Muscle layer of colon (tissue), 2 donors: ENCODE results near the gene DHRS13.

Experiments
- H3K27ac ChIP-seq: one replicate; pipeline ENCODE4 v1.7.0; 2013; ENCODE audit warnings: low read depth, mild to moderate bottlenecking, low read length, moderate library complexity
- H3K27me3 ChIP-seq, 2 donors: one replicate each; pipeline ENCODE4 v1.7.0; 2013; ENCODE audit warnings: low read length in 2 of 2, mild to moderate bottlenecking in 2 of 2; ENCODE audit not compliant: insufficient read depth in 2 of 2, control insufficient read depth in 1 of 2
- H3K36me3 ChIP-seq: one replicate; pipeline ENCODE4 v1.7.0; 2013; ENCODE audit warnings: mild to moderate bottlenecking, low read length; ENCODE audit not compliant: insufficient read depth
- H3K4me1 ChIP-seq: one replicate; pipeline ENCODE4 v1.7.0; 2013; ENCODE audit warnings: mild to moderate bottlenecking, low read length; ENCODE audit not compliant: insufficient read depth
- H3K4me3 ChIP-seq, 2 donors: one replicate each; pipeline ENCODE4 v1.7.0; 2013; ENCODE audit warnings: low read length in 2 of 2, low read depth in 1 of 2, mild to moderate bottlenecking in 1 of 2, moderate library complexity in 1 of 2
- H3K9ac ChIP-seq: one replicate; pipeline ENCODE4 v1.7.0; 2013; ENCODE audit warnings: low read length
- H3K9me3 ChIP-seq: one replicate; pipeline ENCODE4 v1.7.0; 2013; ENCODE audit warnings: mild to moderate bottlenecking, low read length
- donor health status: abdominal sarcoma.
- donor health status: Adenocarcinoma of cecum.

Gene DHRS13

DNA sequence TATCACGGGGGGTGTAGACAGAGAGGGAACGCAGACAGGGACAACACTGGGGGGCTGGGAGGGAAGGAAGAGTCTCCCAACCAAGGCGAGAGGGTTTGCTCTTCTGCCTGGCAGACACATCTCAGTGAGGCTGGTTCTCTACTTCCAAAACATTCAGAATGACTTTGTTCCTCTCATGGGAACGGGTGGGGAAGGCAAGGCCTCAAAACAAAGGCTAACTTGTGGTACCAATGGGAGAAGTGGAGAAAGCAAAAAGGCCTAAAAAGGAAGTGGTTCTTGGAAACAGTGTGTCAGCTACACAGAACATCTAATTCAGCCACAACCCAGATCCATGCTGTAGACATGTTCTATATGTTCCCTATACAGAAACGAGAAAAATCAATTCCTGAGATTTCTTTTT is 12.9 kb downstream of the DHRS13 start:
- H3K27ac ChIP-seq: no peak overlapping the region
- H3K9ac ChIP-seq: no peak overlapping the region
- H3K4me1 ChIP-seq: no peaks in the 10 kb centered on the region
- no peaks in the 10 kb centered on the region for H3K9me3 ChIP-seq
- no peaks in the 10 kb centered on the region for H3K27me3 ChIP-seq
- H3K4me3 ChIP-seq: no peak overlapping the region
- H3K36me3 ChIP-seq: peaks cover 18% of the 10 kb centered on the region

DNA sequence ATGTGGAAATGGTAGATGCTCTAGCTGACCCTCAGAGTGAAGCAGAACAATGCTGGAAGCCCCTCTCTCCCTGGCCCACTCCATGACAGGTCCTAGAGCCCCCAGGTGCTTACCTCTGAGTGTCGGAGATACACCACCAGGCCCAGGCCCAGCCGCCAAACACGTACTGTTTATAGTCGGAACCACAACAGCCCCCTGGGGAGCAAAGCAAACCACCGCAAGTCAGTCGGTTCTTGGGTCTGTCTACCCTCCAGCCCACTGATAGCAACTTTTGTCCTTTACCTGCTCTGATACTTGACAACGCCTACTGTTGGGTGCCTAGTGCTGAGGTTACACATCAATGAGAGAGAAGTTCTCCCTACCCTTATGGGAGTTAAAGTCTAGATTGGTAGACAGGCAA is 14.0 kb downstream of the DHRS13 start:
- Histone ChIP-seq H3K4me1 (no peaks in the 10 kb centered on the region), H3K9ac (no peak overlapping the region), H3K36me3 (peaks cover 27% of the 10 kb centered on the region), H3K27me3 (no peaks in the 10 kb centered on the region), H3K4me3 (no peak overlapping the region), H3K27ac (no peak overlapping the region), H3K9me3 (no peaks in the 10 kb centered on the region)

DNA sequence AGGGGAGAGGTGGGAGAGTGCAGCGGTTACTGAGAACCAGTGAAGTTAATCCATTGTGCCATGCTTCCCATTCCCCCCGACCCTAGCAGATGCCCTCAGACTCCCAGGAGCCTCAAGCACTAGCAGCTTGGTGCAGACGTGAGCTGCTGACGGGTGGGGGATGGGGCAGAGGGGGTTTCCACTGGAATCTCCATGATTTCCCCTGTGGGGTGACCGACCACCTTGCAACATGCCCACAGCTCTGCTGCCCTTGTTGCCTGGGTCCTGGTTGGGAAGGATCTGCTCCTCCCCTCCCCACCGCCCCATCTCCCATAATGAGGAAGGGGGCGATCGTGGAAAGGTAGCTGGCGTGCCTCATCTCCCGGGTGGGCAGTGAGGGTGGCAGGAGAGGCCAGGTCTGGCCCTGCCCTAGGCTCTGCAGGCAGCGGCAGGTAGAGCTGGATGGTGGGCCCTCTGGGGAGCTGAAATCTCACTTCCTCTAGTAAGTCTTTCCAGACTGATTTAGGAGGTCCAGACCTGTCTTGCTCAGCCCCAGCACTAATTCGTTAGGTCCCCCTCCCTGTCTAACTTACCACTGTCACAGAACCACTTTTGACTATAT is 14.9 kb downstream of the DHRS13 start:
- no peak overlapping the region for H3K9ac ChIP-seq
- no peaks in the 10 kb centered on the region for H3K9me3 ChIP-seq
- H3K36me3 ChIP-seq: peaks cover 32% of the 10 kb centered on the region
- H3K27me3 ChIP-seq: no peaks in the 10 kb centered on the region
- H3K4me1 ChIP-seq: no peaks in the 10 kb centered on the region
- H3K4me3 ChIP-seq: no peak overlapping the region
- no peak overlapping the region for H3K27ac ChIP-seq

DNA sequence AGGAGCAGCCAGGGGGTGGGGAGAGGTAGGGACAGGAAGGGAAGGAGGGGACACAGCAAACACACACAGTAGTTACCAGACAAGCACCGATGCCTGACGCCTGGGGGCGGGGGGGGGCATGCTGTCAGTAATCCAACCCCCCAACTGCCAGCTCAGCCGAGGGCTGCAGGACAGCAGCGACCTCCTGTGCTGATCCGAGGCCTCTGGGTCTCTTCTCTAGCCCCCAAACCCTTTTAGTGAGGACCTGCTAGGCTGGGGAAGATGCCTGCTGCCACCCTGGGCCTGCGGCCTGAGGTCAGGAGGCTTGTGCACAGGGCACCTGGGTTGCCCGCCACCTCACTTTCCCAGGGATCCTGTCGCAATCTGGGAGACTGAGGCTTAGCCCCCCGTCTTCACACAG is 16.9 kb downstream of the DHRS13 start:
- no peaks in the 10 kb centered on the region for H3K4me1 ChIP-seq
- no peak overlapping the region for H3K4me3 ChIP-seq
- no peak overlapping the region for H3K27ac ChIP-seq
- H3K9me3 ChIP-seq: no peaks in the 10 kb centered on the region
- no peaks in the 10 kb centered on the region for H3K27me3 ChIP-seq
- peaks cover 52% of the 10 kb centered on the region for H3K36me3 ChIP-seq
- no peak overlapping the region for H3K9ac ChIP-seq

DNA sequence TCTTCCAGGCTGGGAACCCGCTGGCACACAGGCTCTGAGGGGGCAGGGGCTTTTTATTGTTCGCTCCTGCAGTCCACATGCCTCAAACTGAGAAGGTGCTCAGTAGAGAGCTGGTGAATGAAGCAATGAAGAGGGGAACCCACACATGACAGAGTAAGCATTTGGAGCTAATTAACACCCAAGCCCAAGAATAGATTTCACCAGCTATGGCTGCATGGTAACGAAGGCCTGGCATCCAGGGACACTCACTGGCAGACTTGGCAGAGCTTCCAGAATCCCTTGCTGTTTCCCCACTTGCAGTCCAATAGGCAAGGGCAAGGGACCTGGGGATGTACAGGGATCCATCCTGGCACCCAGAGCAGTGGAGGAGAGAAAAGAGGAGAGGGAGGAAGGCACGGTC is 17.5 kb downstream of the DHRS13 start:
- H3K9ac ChIP-seq: no peak overlapping the region
- H3K36me3 ChIP-seq: peaks cover 58% of the 10 kb centered on the region
- H3K4me1 ChIP-seq: no peaks in the 10 kb centered on the region

DNA sequence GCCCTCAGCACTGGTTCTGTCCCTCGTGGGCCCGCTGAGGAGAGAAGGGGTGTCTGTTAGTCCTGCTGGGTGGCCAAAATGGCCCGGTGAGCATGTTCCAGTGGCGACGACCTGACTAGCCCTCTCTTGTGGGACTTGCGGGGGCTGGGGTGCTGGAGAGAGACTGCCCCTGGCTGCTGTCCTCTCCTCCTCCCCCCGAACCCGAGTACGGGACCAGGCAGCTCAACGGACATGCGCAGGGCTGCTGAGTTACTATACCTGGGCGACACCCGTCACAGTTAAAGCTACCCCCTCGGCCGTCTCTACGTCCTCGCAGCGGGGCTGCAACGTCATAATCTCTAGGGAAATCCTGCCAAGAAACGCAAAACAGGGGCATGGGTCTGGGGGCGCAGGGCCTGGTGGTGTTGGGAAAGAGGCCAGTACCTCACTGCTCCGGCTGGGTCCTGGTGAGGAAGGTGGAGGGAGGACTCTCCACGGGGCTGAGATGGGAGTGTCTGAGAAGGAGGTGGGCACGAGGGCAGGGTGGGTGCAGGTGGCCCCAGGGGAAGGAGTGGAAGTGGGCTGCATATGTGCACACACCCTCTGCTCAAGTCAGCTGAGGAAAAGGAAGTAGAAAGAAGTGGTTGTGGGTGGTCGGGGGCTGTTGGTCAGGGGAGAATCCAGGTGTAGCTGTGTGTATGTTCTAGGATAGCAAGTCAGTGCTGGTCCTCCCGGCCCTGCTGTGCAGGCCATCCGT is 18.7 kb downstream of the DHRS13 start:
- Histone ChIP-seq H3K9me3 (no peaks in the 10 kb centered on the region), H3K27ac (no peak overlapping the region), H3K36me3 (peaks cover 70% of the 10 kb centered on the region), H3K9ac (no peak overlapping the region), H3K4me3 (no peak overlapping the region), H3K27me3 (no peaks in the 10 kb centered on the region), H3K4me1 (no peaks in the 10 kb centered on the region)

More for the DNA sequence above, 17.5 kb downstream of the DHRS13 start:
- no peak overlapping the region for H3K27ac ChIP-seq
- no peaks in the 10 kb centered on the region for H3K27me3 ChIP-seq
- H3K9me3 ChIP-seq: no peaks in the 10 kb centered on the region
- H3K4me3 ChIP-seq: no peak overlapping the region

DNA sequence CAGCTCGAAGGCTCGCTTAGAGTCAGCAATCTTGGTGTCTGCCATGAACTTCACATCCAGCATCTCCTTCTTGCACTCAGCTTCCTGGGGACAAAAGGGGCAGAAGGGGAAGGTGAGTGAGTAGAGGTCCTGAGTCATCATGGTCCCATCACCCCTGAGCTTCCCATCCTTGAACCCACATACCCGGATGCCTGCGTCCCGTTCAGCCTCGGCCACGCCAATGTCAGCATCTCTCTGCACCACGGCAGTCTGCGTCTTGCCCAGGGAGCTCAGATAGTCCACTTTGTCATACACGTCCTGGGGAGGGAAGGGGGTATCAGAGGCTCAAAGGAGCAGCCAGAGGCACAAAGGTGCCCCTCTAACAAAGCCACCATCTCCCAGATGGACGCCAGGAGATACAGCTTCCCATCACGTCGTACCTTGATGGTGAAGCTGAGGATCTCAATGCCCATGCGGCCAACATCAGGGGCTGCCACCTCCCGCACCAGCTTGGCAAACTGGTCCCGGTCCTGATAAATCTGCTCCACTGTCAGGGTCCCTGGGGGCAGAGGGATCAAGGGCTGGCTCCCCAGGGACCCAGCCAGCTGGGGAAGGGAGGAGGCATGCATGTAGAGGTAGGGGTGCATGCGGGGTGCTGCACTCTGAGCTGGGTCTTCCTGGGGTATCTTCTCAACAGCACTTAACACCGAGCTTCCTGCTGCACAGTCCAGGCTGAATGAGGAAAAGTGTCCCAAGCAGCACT is 20.6 kb downstream of the DHRS13 start:
- no peak overlapping the region for H3K27ac ChIP-seq
- no peak overlapping the region for H3K9ac ChIP-seq
- peaks cover 74% of the 10 kb centered on the region for H3K36me3 ChIP-seq
- H3K4me3 ChIP-seq: no peak overlapping the region
- no peaks in the 10 kb centered on the region for H3K4me1 ChIP-seq
- no peaks in the 10 kb centered on the region for H3K9me3 ChIP-seq
- H3K27me3 ChIP-seq: no peaks in the 10 kb centered on the region

DNA sequence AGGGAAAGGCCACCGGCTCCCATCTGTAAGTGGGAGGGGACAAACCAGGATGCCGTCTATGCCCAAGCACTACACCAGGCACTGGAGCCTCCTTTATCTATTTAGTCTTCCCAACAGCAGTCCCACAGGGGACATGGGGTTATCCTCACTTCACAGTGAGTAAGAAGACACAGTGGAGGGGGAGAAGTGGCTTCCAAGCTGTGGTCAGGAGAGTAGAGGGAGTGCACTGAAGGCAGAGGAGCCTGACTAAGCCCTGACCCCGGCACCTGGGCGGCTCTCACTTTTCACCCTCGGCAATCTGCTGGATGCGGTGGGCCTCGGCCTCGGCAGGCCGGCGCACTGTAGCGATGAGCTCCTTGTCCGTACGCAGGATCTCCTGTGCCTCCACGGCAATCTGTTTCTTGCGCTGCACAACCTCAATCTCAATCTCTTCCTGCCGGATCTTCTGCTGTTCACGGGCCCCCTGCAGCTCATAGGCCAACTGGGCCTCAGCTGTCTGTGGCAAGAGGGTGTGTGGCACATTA is 21.3 kb downstream of the DHRS13 start:
- Histone ChIP-seq H3K4me3 (no peak overlapping the region), H3K4me1 (no peaks in the 10 kb centered on the region), H3K27me3 (no peaks in the 10 kb centered on the region), H3K36me3 (peaks cover 71% of the 10 kb centered on the region), H3K9ac (no peak overlapping the region), H3K9me3 (no peaks in the 10 kb centered on the region), H3K27ac (no peak overlapping the region)

DNA sequence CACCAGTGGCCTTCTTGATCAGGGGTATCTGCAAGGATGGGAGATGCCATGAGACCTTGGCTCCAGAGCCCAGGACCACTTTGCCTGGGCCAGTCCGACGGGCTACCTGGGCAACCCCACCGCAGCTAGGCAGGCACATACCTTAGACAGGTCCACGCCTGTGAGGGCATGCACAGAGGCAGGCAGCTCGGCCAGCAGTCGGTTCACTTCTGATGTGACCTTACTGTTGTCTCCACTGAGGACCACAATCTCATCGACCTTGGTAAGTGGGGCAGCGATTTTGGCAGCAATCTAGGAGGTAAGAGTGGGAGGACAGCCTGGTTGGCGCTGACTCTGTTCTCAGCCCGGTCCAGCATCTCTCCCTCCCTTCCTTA is 22.3 kb downstream of the DHRS13 start:
- Histone ChIP-seq H3K27ac (no peak overlapping the region), H3K9ac (no peak overlapping the region), H3K9me3 (no peaks in the 10 kb centered on the region), H3K4me3 (no peak overlapping the region), H3K36me3 (peaks cover 69% of the 10 kb centered on the region), H3K27me3 (no peaks in the 10 kb centered on the region), H3K4me1 (no peaks in the 10 kb centered on the region)

DNA sequence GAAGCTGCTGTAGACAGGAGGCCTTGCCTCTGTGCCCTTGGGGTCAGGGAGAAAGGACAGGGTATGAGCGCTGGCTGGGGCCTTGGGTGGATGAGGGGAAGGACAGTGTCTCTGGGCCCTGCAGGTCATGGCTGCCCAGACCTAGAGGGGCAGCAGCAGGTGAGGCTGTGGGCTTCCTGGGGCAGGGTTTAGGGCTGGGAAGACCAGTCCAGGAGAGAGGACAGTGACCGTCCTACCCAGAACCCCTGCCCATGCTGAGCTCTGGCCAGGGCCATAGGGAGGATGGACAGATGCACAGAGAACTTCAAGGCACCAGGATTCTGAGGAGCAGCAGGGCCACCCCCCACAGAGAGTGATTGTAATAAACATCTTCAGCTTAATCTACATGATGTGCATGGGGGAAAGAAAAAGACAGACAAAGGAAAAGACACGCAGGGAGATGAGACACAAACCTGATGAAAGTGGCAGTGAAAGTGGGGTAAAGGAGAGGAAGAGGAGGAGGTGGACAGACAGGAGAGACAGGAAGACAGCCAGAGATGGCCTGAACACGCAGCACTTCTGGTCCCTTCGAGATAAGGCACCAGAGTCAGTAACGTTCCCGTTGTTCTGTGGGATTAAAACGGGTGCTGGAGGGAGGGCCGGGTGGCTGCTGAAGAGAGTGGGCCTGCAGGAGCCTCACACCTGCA is 22.9 kb downstream of the DHRS13 start:
- Histone ChIP-seq H3K27ac (no peak overlapping the region), H3K4me1 (no peaks in the 10 kb centered on the region), H3K36me3 (peaks cover 64% of the 10 kb centered on the region), H3K27me3 (no peaks in the 10 kb centered on the region), H3K4me3 (no peak overlapping the region), H3K9me3 (no peaks in the 10 kb centered on the region), H3K9ac (no peak overlapping the region)

DNA sequence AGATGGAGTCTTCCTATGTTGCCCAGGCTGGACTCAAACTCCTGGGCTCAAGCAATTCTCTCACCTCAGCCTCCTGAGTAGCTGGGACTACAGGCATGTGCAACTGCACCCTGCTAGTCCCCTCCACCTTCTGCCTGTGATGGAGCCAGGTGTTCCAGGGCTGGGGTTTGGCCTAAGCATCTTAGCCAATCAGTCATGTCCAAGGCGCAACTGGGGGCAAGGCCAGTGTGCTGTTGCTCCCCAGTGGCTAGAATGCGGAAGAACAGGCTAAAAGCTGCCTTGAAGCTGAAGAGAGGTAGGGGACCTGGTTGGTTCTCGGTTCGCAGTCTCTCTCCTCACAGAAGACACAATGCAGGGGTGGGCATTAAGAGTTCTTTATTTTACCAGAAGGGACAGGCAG is 23.9 kb downstream of the DHRS13 start:
- Histone ChIP-seq H3K27me3 (no peaks in the 10 kb centered on the region), H3K36me3 (peaks cover 54% of the 10 kb centered on the region), H3K9me3 (no peaks in the 10 kb centered on the region), H3K4me1 (no peaks in the 10 kb centered on the region), H3K4me3 (no peak overlapping the region), H3K9ac (no peak overlapping the region), H3K27ac (no peak overlapping the region)
